Hepatocyte (in vitro differentiated cells): ENCODE data around the gene TSPEAR. TPM values are rescaled to one million over a fixed set of nuclear protein-coding genes. Genes with fewer than 3 reads are reported as not detected.

Source experiments
- DNase-seq: peaks from one replicate; pipeline ENCODE4 v3.0.0-alpha.2; 2016; ENCODE audit warnings: low spot score
- H2AFZ ChIP-seq: fragments of 200-600 bp; sonication (generic); 2 replicates; pipeline ENCODE4 v1.6.0; 2016; ENCODE audit warnings: antibody characterized with exemption, mild to moderate bottlenecking
- H3K27ac ChIP-seq: fragments of 200-600 bp; sonication (generic); 2 replicates; pipeline ENCODE4 v1.5.1; 2016; ENCODE audit warnings: mild to moderate bottlenecking
- H3K27me3 ChIP-seq: fragments of 200-600 bp; sonication (generic); 2 replicates; pipeline ENCODE4 v1.6.1; 2016
- H3K36me3 ChIP-seq: fragments of 200-600 bp; sonication (generic); replicated peaks from 2 replicates; pipeline ENCODE4 v1.5.1; 2016; ENCODE audit warnings: low read depth; ENCODE audit not compliant: insufficient read depth
- H3K4me1 ChIP-seq: fragments of 200-600 bp; sonication (generic); 2 replicates; pipeline ENCODE4 v1.5.1; 2016; ENCODE audit warnings: mild to moderate bottlenecking, moderate library complexity; ENCODE audit not compliant: insufficient read depth
- H3K4me2 ChIP-seq: fragments of 200-600 bp; sonication (generic); 2 replicates; pipeline ENCODE4 v1.6.0; 2016
- H3K4me3 ChIP-seq: fragments of 200-600 bp; sonication (generic); 2 replicates; pipeline ENCODE4 v1.5.1; 2016; ENCODE audit warnings: mild to moderate bottlenecking
- H3K79me2 ChIP-seq: fragments of 200-600 bp; sonication (generic); 2 replicates; pipeline ENCODE4 v1.6.0; 2017; ENCODE audit warnings: mild to moderate bottlenecking
- H3K9me2 ChIP-seq: fragments of 200-600 bp; sonication (generic); replicated peaks from 2 replicates; pipeline ENCODE4 v1.6.0; 2017; ENCODE audit warnings: mild to moderate bottlenecking; ENCODE audit not compliant: insufficient read depth
- H3K9me3 ChIP-seq: fragments of 200-600 bp; sonication (generic); 2 replicates; pipeline ENCODE4 v1.5.1; 2016; ENCODE audit warnings: low read depth, mild to moderate bottlenecking
- H4K20me1 ChIP-seq: fragments of 200-600 bp; sonication (generic); 2 replicates; pipeline ENCODE4 v1.6.0; 2016; ENCODE audit warnings: mild to moderate bottlenecking; ENCODE audit not compliant: insufficient read depth, poor library complexity, severe bottlenecking
- CTCF ChIP-seq: fragments of 200-600 bp; sonication (generic); IDR thresholded peaks from 2 replicates; pipeline ENCODE4 v1.5.1; 2016; ENCODE audit warnings: antibody characterized with exemption, mild to moderate bottlenecking; ENCODE audit not compliant: poor library complexity
- EZH2 ChIP-seq: fragments of 200-600 bp; sonication (generic); IDR thresholded peaks from 2 replicates; pipeline ENCODE4 v1.6.1; 2016; ENCODE audit warnings: antibody characterized with exemption, mild to moderate bottlenecking, borderline replicate concordance
- EZH2phosphoT487 ChIP-seq: fragments of 200-600 bp; sonication (generic); IDR thresholded peaks from one replicate; pipeline ENCODE4 v1.6.1; 2018; ENCODE audit warnings: antibody characterized with exemption, mild to moderate bottlenecking, low read depth, moderate library complexity; ENCODE audit not compliant: unreplicated experiment, severe bottlenecking
- WGBS: methylation state at CpG from one replicate; pipeline ENCODE4 v1.1.6; 2016; ENCODE audit warnings: low lambda C conversion rate; ENCODE audit errors: missing lambda C conversion rate; 5-methylcytosine and 5-hydroxymethylcytosine counted together
- polyA plus RNA-seq: library from polyadenylated mRNA; unstranded; fragments of >200 nt; fragmentation: Nextera tagmentation; extraction: Ambion mirVana; gene quantifications from 2 replicates; pipeline ENCODE4 v1.2.1, GENCODE V29; 2016
- total RNA-seq: library from RNA; depleted of rRNA; stranded (reverse); fragments of >200 nt; gene quantifications from 2 replicates; pipeline ENCODE4 v1.2.3, GENCODE V29; 2014

TSPEAR gene
- total and polyA plus RNA-seq, 2 experiments from 2014 or later: 0.35 TPM; not detected in 1

- Histone ChIP-seq H3K9me2 (no peaks in the 10 kb centered on the region), H3K4me3 (no peak overlapping the region), H3K9me3 (no peaks in the 10 kb centered on the region), H4K20me1 (no peaks in the 10 kb centered on the region), H3K4me1 (no peaks in the 10 kb centered on the region), H2AFZ (no peak overlapping the region), H3K36me3 (no peaks in the 10 kb centered on the region), H3K79me2 (no peaks in the 10 kb centered on the region), H3K27me3 (no peaks in the 10 kb centered on the region), H3K27ac (no peak overlapping the region), H3K4me2 (no peak overlapping the region)
- no peak for DNase-seq
- WGBS: 94% methylated on average over 27 of the region's 28 CpGs
- TF ChIP-seq CTCF (no peak), EZH2 (no peak), EZH2phosphoT487 (no peak)
Observed at GRCh38 chr21:44519346-44520325, 191.7 kb downstream of the TSPEAR start.

GRCh38 chr21:44518686-44519085 is 192.7 kb downstream of the TSPEAR start:
- no peak overlapping the region for H3K27ac ChIP-seq
- 79% methylated on average over 12 of the region's 12 CpGs for WGBS
- no peak for TF ChIP-seq EZH2
- no peak for TF ChIP-seq CTCF
- H2AFZ ChIP-seq: no peak overlapping the region
- no peak for DNase-seq
- H3K4me1 ChIP-seq: no peaks in the 10 kb centered on the region
- H3K4me2 ChIP-seq: no peak overlapping the region
- no peak overlapping the region for H3K4me3 ChIP-seq
- H3K79me2 ChIP-seq: no peaks in the 10 kb centered on the region
- H3K36me3 ChIP-seq: no peaks in the 10 kb centered on the region
- H3K27me3 ChIP-seq: no peaks in the 10 kb centered on the region
- no peaks in the 10 kb centered on the region for H3K9me3 ChIP-seq
- no peaks in the 10 kb centered on the region for H3K9me2 ChIP-seq
- H4K20me1 ChIP-seq: no peaks in the 10 kb centered on the region

GRCh38 chr21:44517175-44517899 is 194.0 kb downstream of the TSPEAR start:
- Histone ChIP-seq H3K9me3 (no peaks in the 10 kb centered on the region), H3K9me2 (no peaks in the 10 kb centered on the region), H3K4me2 (no peak overlapping the region), H3K36me3 (no peaks in the 10 kb centered on the region), H3K79me2 (no peaks in the 10 kb centered on the region), H3K4me3 (no peak overlapping the region), H3K27me3 (no peaks in the 10 kb centered on the region), H2AFZ (no peak overlapping the region), H3K27ac (no peak overlapping the region), H3K4me1 (no peaks in the 10 kb centered on the region), H4K20me1 (no peaks in the 10 kb centered on the region)
- WGBS: 93% methylated on average over 15 of the region's 15 CpGs
- TF ChIP-seq EZH2phosphoT487: no peak
- no peak for TF ChIP-seq EZH2
- no peak for TF ChIP-seq CTCF
- no peak for DNase-seq
